Duodenal mucosa (tissue), 2 donors: Measurements from ENCODE around the gene PIEZO2.

Source experiments
- H3K27ac ChIP-seq: one replicate; pipeline ENCODE4 v1.7.0; 2013; ENCODE audit warnings: low read depth, low read length
- H3K27me3 ChIP-seq, 2 donors: one replicate each; pipeline ENCODE4 v1.7.0; 2013; ENCODE audit warnings: low read length in 2 of 2, control low read depth in 1 of 2; ENCODE audit not compliant: insufficient read depth in 2 of 2, control insufficient read depth in 1 of 2
- H3K36me3 ChIP-seq, 2 donors: one replicate each; pipeline ENCODE4 v1.7.0; 2013; ENCODE audit warnings: low read length in 2 of 2, control low read depth in 1 of 2; ENCODE audit not compliant: insufficient read depth in 2 of 2, control insufficient read depth in 1 of 2
- H3K4me1 ChIP-seq, 2 donors: one replicate each; pipeline ENCODE4 v1.7.0; 2013; ENCODE audit warnings: low read length in 2 of 2, control low read depth in 1 of 2; ENCODE audit not compliant: insufficient read depth in 2 of 2, control insufficient read depth in 1 of 2
- H3K4me3 ChIP-seq, 2 donors: one replicate each; pipeline ENCODE4 v1.7.0; 2013; ENCODE audit warnings: low read length in 2 of 2, low read depth in 1 of 2
- H3K9ac ChIP-seq, 2 donors: one replicate each; pipeline ENCODE4 v1.7.0; 2013; ENCODE audit warnings: low read length in 2 of 2, low read depth in 1 of 2
- H3K9me3 ChIP-seq, 2 donors: one replicate each; pipeline ENCODE4 v1.7.0; 2013; ENCODE audit warnings: low read length in 2 of 2, control low read depth in 1 of 2; ENCODE audit not compliant: control insufficient read depth in 1 of 2

PIEZO2 gene

GRCh38 chr18:10690366-10690765 is 459.0 kb downstream of the PIEZO2 start:
- no peak overlapping the region for H3K9ac ChIP-seq
- no peaks in the 10 kb centered on the region for H3K9me3 ChIP-seq
- H3K27me3 ChIP-seq = no peaks in the 10 kb centered on the region
- no peak overlapping the region for H3K27ac ChIP-seq
- H3K4me1 ChIP-seq = no peaks in the 10 kb centered on the region
- H3K36me3 ChIP-seq = no peaks in the 10 kb centered on the region
- H3K4me3 ChIP-seq = no peak overlapping the region

GRCh38 chr18:10690035-10690329 is 459.4 kb downstream of the PIEZO2 start:
- Histone ChIP-seq H3K36me3 (no peaks in the 10 kb centered on the region), H3K9me3 (no peaks in the 10 kb centered on the region), H3K9ac (no peak overlapping the region), H3K4me1 (no peaks in the 10 kb centered on the region), H3K4me3 (no peak overlapping the region), H3K27ac (no peak overlapping the region), H3K27me3 (no peaks in the 10 kb centered on the region)

GRCh38 chr18:10689236-10690034 is 459.9 kb downstream of the PIEZO2 start:
- Histone ChIP-seq H3K9me3 (no peaks in the 10 kb centered on the region), H3K9ac (no peak overlapping the region), H3K27ac (no peak overlapping the region), H3K4me3 (no peak overlapping the region), H3K27me3 (no peaks in the 10 kb centered on the region), H3K4me1 (no peaks in the 10 kb centered on the region), H3K36me3 (no peaks in the 10 kb centered on the region)

GRCh38 chr18:10688766-10689165 is 460.6 kb downstream of the PIEZO2 start:
- Histone ChIP-seq H3K4me1 (no peaks in the 10 kb centered on the region), H3K27ac (no peak overlapping the region), H3K27me3 (no peaks in the 10 kb centered on the region), H3K9me3 (no peaks in the 10 kb centered on the region), H3K9ac (no peak overlapping the region), H3K36me3 (no peaks in the 10 kb centered on the region), H3K4me3 (no peak overlapping the region)

GRCh38 chr18:10687161-10687925 is 462.0 kb downstream of the PIEZO2 start:
- H3K27me3 ChIP-seq = no peaks in the 10 kb centered on the region

GRCh38 chr18:10686308-10686707 is 463.1 kb downstream of the PIEZO2 start:
- Histone ChIP-seq H3K4me3 (no peak overlapping the region), H3K4me1 (no peaks in the 10 kb centered on the region), H3K27me3 (no peaks in the 10 kb centered on the region), H3K27ac (no peak overlapping the region), H3K9ac (no peak overlapping the region), H3K9me3 (no peaks in the 10 kb centered on the region), H3K36me3 (no peaks in the 10 kb centered on the region)

More at GRCh38 chr18:10687161-10687925, 462.0 kb downstream of the PIEZO2 start:
- no peak overlapping the region for H3K9ac ChIP-seq
- no peaks in the 10 kb centered on the region for H3K9me3 ChIP-seq
- H3K36me3 ChIP-seq = no peaks in the 10 kb centered on the region
- H3K4me3 ChIP-seq = no peak overlapping the region
- no peak overlapping the region for H3K27ac ChIP-seq
- H3K4me1 ChIP-seq = no peaks in the 10 kb centered on the region

GRCh38 chr18:10685484-10685883 is 463.9 kb downstream of the PIEZO2 start:
- Histone ChIP-seq H3K36me3 (no peaks in the 10 kb centered on the region), H3K4me1 (no peaks in the 10 kb centered on the region), H3K9me3 (no peaks in the 10 kb centered on the region), H3K4me3 (no peak overlapping the region), H3K9ac (no peak overlapping the region), H3K27me3 (no peaks in the 10 kb centered on the region), H3K27ac (no peak overlapping the region)

GRCh38 chr18:10682368-10682714 is 467.0 kb downstream of the PIEZO2 start:
- Histone ChIP-seq H3K36me3 (no peaks in the 10 kb centered on the region), H3K4me3 (no peak overlapping the region), H3K9me3 (no peaks in the 10 kb centered on the region), H3K27me3 (no peaks in the 10 kb centered on the region), H3K27ac (no peak overlapping the region), H3K4me1 (no peaks in the 10 kb centered on the region), H3K9ac (no peak overlapping the region)

- H3K4me1 ChIP-seq = no peaks in the 10 kb centered on the region
- no peak overlapping the region for H3K9ac ChIP-seq
- no peaks in the 10 kb centered on the region for H3K36me3 ChIP-seq
- no peak overlapping the region for H3K27ac ChIP-seq
- H3K27me3 ChIP-seq = no peaks in the 10 kb centered on the region
- H3K9me3 ChIP-seq = no peaks in the 10 kb centered on the region
- no peak overlapping the region for H3K4me3 ChIP-seq
These were observed 467.6 kb downstream of the PIEZO2 start for GRCh38 chr18:10681581-10682367.

GRCh38 chr18:10680271-10680596 is 469.1 kb downstream of the PIEZO2 start:
- Histone ChIP-seq H3K4me1 (no peaks in the 10 kb centered on the region), H3K36me3 (no peaks in the 10 kb centered on the region), H3K27me3 (no peaks in the 10 kb centered on the region), H3K27ac (no peak overlapping the region), H3K9me3 (no peaks in the 10 kb centered on the region), H3K9ac (no peak overlapping the region), H3K4me3 (no peak overlapping the region)
